OCI-LY3 (cell line): ENCODE measurements around the gene DMRT1.

Experiments used
- H2AFZ ChIP-seq: fragments of 200-600, 300-600 bp; shearing (Covaris generic); 2 replicates; pipeline ENCODE4 v1.6.0; 2014; ENCODE audit warnings: antibody characterized with exemption, low read depth, low read length
- H3K27ac ChIP-seq: fragments of 200-600, 300-600 bp; sonication (generic); 2 replicates; pipeline ENCODE4 v1.5.1; 2014; ENCODE audit warnings: mild to moderate bottlenecking, low read length, moderate library complexity, mixed read lengths
- H3K27me3 ChIP-seq: fragments of 200-600, 300-600 bp; sonication (generic); 2 replicates; pipeline ENCODE4 v1.6.1; 2014; ENCODE audit warnings: low read depth, low read length, mixed read lengths
- H3K36me3 ChIP-seq: fragments of 200-600, 300-600 bp; sonication (generic); replicated peaks from 2 replicates; pipeline ENCODE3; 2014; ENCODE audit warnings: low read depth, low read length, mixed read lengths
- H3K4me1 ChIP-seq: fragments of 300-600, 200-600 bp; sonication (generic); 2 replicates; pipeline ENCODE4 v1.6.1; 2014; ENCODE audit warnings: low read length, mixed read lengths
- H3K4me2 ChIP-seq: fragments of 200-600, 300-600 bp; sonication (generic); 2 replicates; pipeline ENCODE4 v1.6.1; 2014; ENCODE audit warnings: low read length, mixed read lengths
- H3K4me3 ChIP-seq: fragments of 300-600, 200-600 bp; sonication (generic); 2 replicates; pipeline ENCODE4 v1.5.1; 2014; ENCODE audit warnings: antibody characterized with exemption, mild to moderate bottlenecking, low read length, moderate library complexity
- H3K79me2 ChIP-seq: fragments of 300-600, 200-600 bp; shearing (Covaris generic); 2 replicates; pipeline ENCODE4 v1.6.1; 2014; ENCODE audit warnings: mild to moderate bottlenecking, low read length, mixed read lengths
- H3K9ac ChIP-seq: fragments of 300-600, 200-600 bp; shearing (Covaris generic); 2 replicates; pipeline ENCODE4 v1.6.0; 2014; ENCODE audit warnings: mild to moderate bottlenecking, low read length, moderate library complexity
- H3K9me3 ChIP-seq: fragments of 200-600, 300-600 bp; shearing (Covaris generic); 2 replicates; pipeline ENCODE4 v1.6.1; 2014; ENCODE audit warnings: low read length, mixed read lengths; ENCODE audit not compliant: insufficient read depth
- H4K20me1 ChIP-seq: fragments of 200-600, 300-600 bp; sonication (generic); 2 replicates; pipeline ENCODE4 v1.6.1; 2016; ENCODE audit warnings: low read length, mixed read lengths; ENCODE audit not compliant: insufficient read depth
- EZH2phosphoT487 ChIP-seq: fragments of 200-600 bp; shearing (Covaris generic); IDR thresholded peaks from 2 replicates; pipeline ENCODE4 v1.6.1; 2018; ENCODE audit warnings: antibody characterized with exemption, mixed run types, low read depth
- TF ChIP-seq, protein P1 (sequence below): fragments of 200-600, 300-600 bp; sonication (generic); IDR thresholded peaks from 2 replicates; pipeline ENCODE4 v1.5.1; 2014; ENCODE audit warnings: antibody characterized with exemption, low read length, low read depth

DMRT1 gene

DNA sequence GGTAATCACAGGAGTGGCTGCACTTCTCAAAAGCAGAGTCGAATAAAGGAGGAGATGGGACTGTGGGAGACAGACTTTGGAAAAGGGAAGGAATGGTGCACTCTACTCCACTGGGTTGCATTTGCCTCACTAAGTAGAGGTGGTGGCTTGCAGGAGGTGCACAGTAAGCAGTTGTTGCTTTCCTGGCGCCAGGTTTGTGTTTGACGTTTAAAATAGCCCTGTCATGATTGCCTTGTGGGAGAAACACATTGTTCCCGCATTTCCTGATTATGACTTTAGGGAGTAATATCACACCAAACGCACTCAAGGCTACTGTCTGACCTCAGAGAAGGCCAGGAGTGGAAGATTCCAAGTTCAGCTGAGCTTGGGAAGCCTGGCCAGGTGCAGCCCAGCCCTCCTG lies 36.7 kb downstream of the DMRT1 start:
- no peak for TF ChIP-seq EZH2phosphoT487
- TF ChIP-seq, protein P1, sequence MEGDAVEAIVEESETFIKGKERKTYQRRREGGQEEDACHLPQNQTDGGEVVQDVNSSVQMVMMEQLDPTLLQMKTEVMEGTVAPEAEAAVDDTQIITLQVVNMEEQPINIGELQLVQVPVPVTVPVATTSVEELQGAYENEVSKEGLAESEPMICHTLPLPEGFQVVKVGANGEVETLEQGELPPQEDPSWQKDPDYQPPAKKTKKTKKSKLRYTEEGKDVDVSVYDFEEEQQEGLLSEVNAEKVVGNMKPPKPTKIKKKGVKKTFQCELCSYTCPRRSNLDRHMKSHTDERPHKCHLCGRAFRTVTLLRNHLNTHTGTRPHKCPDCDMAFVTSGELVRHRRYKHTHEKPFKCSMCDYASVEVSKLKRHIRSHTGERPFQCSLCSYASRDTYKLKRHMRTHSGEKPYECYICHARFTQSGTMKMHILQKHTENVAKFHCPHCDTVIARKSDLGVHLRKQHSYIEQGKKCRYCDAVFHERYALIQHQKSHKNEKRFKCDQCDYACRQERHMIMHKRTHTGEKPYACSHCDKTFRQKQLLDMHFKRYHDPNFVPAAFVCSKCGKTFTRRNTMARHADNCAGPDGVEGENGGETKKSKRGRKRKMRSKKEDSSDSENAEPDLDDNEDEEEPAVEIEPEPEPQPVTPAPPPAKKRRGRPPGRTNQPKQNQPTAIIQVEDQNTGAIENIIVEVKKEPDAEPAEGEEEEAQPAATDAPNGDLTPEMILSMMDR, result no peak
- peaks cover 16% of the 10 kb centered on the region for H3K27me3 ChIP-seq
- H3K36me3 ChIP-seq, result no peaks in the 10 kb centered on the region
- no peak overlapping the region for H2AFZ ChIP-seq
- H3K27ac ChIP-seq, result no peak overlapping the region
- H3K9me3 ChIP-seq, result no peaks in the 10 kb centered on the region
- H3K79me2 ChIP-seq, result no peaks in the 10 kb centered on the region
- H3K4me2 ChIP-seq, result no peak overlapping the region
- H3K9ac ChIP-seq, result no peak overlapping the region
- peaks cover 7% of the 10 kb centered on the region for H3K4me1 ChIP-seq
- no peaks in the 10 kb centered on the region for H4K20me1 ChIP-seq
- no peak overlapping the region for H3K4me3 ChIP-seq

DNA sequence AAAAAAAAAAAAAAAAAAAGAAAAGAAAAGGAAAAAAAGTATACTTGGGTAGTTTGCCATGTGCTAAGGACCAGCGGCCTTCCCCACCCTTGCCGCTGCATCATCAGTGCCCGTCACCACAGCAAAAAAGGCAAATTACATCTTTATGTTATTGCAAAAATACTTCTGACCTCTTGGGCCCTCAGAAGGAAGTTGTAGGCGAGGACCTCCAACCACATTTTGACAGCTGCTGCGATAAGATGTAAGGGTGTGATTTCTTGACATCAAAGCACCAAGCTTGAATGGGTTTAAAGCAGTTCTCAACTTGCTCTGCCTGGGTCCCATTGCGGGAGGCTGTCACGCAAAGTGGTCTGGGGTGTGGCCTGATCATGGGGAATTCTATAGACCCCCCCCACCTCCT lies 39.2 kb downstream of the DMRT1 start:
- no peaks in the 10 kb centered on the region for H3K79me2 ChIP-seq
- H4K20me1 ChIP-seq, result no peaks in the 10 kb centered on the region
- H3K4me1 ChIP-seq, result no peaks in the 10 kb centered on the region
- no peak overlapping the region for H2AFZ ChIP-seq
- no peak overlapping the region for H3K9ac ChIP-seq
- TF ChIP-seq EZH2phosphoT487, result no peak
- TF ChIP-seq, protein P1, result no peak
- no peaks in the 10 kb centered on the region for H3K36me3 ChIP-seq
- H3K27ac ChIP-seq, result no peak overlapping the region
- H3K9me3 ChIP-seq, result no peaks in the 10 kb centered on the region
- H3K4me3 ChIP-seq, result no peak overlapping the region
- H3K4me2 ChIP-seq, result no peak overlapping the region
- peaks cover 16% of the 10 kb centered on the region for H3K27me3 ChIP-seq

DNA sequence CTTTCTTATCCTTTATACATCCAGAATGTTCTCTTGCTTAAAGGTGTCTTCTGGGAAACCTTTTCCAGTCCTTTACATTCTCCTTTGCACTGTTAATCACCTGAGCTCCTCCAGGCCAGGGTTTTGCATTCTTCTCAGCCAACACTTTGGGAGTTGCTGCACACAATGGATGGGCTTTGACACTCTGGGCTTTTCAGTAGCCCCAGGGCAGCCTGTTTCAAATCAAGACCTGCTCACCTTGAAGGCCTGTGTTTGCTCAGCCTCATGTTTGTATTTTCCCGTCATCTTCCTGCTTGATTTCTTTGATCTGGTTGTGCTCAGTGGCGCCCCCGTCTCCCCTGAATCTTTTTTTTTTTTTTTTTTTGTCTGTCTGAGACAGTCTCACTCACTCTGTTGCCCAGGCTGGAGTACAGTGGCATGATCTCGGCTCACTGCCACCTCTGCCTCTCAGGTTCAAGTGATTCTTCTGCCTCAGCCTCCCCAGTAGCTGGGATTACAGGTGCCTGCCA lies 41.0 kb downstream of the DMRT1 start:
- Histone ChIP-seq H3K27me3 (peaks cover 10% of the 10 kb centered on the region), H3K27ac (no peak overlapping the region), H3K79me2 (no peaks in the 10 kb centered on the region), H3K4me3 (no peak overlapping the region), H3K36me3 (no peaks in the 10 kb centered on the region), H3K9me3 (no peaks in the 10 kb centered on the region), H3K4me1 (no peaks in the 10 kb centered on the region), H3K4me2 (no peak overlapping the region), H4K20me1 (no peaks in the 10 kb centered on the region), H2AFZ (peak overlapping the region; percentile 7; the same call in 1 of the 2 replicates), H3K9ac (no peak overlapping the region)
- TF ChIP-seq, protein P1, result peak; percentile 23; the same call in 1 of the 2 replicates
- no peak for TF ChIP-seq EZH2phosphoT487

DNA sequence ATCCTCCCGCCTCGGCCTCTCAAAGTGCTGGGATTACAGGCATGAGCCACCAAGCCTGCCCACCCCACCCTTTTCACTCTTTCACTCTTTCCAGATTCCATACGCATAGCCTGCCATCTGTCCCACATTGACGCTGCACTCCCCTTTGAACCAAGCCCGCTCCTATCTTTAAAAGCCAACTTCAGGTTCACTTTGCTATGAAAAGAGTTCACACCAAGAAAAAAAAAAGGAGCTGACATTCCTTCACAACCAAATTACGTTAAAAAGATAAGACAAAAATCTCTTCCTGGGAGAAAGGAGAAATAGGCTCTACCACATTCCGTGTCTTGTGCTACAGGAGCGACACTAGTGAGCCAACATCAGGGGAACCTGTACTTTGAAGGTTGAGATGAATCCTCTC lies 41.5 kb downstream of the DMRT1 start:
- Histone ChIP-seq H3K27me3 (peaks cover 10% of the 10 kb centered on the region), H3K4me3 (no peak overlapping the region), H3K9ac (no peak overlapping the region), H3K79me2 (no peaks in the 10 kb centered on the region), H3K27ac (no peak overlapping the region), H2AFZ (no peak overlapping the region), H3K36me3 (no peaks in the 10 kb centered on the region), H3K4me2 (no peak overlapping the region), H3K9me3 (no peaks in the 10 kb centered on the region), H3K4me1 (no peaks in the 10 kb centered on the region), H4K20me1 (no peaks in the 10 kb centered on the region)
- TF ChIP-seq, protein P1, result no peak
- TF ChIP-seq EZH2phosphoT487, result no peak
